HG03575 (cell line): ENCODE results near the gene SYNJ1.
"Not testable (repeated sequence)": the region's sequence is repeated elsewhere in the genome, so short reads cannot be mapped to it uniquely, and the experiment has no call there.

Experiments
- ATAC-seq: cut with Tn5 transposase; IDR thresholded peaks from one replicate; pipeline ENCODE4 v1.9.1; 2021; ENCODE audit not compliant: unreplicated experiment, insufficient number of reproducible peaks, low FRiP score; ENCODE audit errors: extremely low read depth

The SYNJ1 gene

DNA sequence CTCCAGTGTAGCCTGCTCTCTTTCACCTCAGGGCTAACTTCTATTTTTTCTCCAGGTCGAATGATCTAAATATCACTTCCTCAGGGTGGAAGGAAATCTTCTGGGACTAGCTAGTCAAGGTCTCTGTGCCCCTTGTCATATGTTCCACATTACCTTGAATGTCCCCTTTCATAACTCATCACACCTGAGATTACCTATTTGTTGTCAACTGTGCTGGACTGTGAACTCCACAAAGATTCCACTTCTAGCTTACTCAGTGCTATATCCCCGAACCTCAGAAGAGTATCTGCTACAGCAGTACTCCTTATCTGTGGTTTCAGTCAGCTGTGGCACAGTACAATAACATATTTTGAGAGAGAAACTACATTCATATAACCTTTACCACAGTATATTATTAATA lies 14.6 kb upstream of the SYNJ1 start:
- ATAC-seq = no peak

DNA sequence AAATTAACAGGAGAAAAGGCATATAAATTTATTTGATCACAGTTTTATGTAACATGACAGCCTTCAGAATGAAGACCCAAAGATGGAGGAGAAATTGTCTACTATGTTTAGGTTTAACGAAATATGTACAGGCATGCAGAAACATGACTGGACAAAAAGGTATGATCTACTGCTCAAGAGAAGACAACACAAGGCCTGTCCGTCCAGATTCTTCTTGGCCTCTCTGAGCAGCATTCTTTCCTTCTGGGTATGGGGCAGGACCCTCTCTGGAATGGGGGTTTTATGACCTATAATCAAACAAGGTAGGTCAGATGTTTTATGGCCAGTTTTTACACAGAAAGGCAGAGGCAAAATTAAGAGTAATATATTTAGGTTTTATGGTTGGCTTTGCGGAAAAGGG lies 13.5 kb upstream of the SYNJ1 start:
- ATAC-seq = no peak

DNA sequence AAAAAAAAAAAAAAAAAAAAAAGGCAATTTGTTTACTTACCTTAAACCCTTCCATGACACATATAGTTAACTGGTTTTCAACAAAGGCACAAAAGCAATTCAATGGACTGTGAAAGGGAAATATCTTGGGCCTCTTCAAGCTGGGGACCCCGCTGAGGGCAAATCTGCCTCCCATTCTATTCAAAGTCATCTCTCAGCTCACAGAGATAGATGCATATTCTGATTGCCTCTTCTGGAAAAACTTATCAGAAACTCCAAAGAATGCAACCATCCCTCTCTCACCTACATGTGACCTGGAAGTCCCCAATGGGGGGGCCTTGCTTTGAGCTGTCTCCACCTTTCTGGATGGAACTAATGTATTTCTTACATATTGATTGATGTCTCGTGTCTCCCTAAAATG lies 12.1 kb upstream of the SYNJ1 start:
- ATAC-seq = no peak

DNA sequence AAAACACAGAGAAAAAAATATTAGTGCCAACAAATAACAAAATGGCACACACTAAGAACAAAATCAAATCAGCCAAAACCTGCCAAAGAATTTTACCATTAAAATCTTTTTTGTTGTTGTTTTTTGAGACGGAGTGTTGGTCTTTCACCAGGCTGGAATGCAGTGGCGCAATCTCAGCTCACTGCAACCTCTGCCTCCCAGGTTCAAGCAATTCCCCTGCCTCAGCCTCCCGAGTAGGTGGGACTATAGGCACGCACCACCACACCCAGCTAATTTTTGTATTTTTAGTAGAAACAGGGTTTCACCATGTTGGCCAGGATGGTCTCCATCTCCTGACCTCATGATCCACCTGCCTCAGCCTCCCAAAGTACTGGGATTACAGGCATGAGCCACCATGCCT lies 8.3 kb upstream of the SYNJ1 start:
- not testable (repeated sequence) for ATAC-seq

DNA sequence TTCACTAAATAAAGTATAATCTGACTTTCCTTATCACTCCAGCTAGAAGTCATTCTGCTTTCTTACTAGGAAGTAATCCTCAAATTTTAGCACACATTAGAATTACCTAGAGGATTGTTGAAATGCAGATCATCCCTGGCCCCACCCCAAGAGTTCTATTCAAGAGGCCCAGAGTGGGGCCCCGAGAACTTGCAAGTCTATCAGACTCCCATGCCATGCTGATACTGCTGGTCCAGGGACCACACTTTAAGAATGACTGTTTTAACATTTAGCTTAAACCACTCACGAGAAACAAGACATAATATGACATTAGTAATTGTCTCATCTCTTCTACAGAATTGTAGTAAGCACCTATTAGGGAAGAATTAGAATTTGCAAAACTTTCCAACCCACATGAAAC lies 7.7 kb upstream of the SYNJ1 start:
- ATAC-seq = no peak

DNA sequence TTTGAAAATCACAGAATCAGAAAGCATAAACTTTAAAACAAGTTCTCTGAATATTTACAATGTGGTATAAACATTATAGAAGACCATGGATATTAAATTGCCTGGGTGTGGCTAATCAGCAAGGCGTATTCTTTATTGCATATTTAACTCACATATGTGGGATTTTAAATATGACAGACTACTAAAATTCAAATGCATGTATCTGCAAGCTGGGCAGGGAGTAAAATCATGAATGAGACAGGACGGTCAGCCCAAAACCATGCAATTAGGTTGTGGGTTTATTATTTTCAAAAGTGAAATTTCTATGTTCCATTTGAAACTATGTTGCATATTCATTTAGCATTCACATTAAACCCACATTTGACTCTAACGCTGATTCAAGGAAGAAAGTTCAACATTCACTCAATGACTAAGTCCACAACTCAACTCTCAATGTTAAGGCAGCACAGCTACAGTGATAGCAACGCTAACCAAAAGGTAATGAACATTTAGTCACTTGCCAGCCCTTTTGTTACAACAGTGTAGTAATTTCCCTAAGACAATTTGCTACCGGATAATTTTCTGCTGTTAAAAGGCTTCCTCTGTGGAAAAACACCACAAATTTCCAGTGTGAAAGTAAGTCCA lies 6.3 kb upstream of the SYNJ1 start:
- ATAC-seq = no peak

DNA sequence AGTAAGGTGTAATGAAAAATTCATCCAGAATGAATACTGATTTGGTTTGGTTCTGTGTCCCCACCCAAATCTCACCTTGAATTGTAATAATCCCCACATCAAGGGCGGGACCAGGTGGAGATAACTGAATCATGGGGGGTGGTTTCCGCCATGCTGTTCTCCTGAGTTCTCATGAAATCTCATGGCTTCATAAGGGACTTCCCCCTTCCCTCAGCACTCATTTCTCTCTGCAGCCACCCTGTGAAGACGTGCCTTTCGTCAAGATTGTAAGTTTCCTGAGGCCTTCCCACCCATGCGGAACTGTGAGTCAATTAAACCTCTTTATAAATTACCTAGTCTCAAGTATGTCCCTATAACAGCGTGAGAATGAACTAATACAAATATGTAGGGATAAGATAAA lies 5.5 kb upstream of the SYNJ1 start:
- ATAC-seq = no peak

DNA sequence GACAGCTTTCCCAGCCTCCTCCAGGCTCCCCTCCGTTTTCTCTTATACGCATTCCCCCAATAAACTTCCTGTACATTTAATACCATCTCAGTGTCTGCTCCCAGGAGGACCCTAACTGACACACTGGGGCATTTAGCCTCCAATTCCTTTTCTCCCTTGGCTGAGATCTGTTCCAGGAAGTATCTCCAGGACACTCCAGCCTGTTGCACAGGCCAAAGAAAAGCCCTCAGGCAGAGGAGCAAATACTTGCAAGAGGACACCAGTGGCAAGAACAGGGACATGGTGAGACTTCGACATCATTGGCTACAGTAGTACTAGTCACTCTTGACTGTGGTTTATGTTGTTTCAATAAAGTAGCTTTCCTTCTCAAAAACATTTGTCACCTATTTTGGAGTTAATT lies 4.7 kb upstream of the SYNJ1 start:
- ATAC-seq = no peak

DNA sequence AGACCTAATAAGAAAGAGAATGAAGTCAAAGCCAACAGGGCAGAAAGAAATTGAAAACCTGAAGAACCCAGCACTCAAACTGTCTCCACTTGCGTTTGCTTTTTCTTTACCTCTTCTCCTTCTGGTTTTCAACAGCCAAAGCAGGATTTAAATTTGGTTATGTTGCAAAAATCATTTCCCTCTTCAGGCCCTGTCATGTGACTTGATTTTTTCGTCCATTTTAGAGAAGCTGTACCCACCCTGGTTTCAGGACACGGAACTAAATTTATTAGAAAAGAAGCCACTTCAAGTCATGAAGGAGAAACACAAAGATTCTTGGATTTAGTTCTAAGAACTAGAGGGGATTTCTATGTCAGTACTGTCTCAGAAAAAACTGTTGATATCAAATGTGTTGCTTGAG lies 1.0 kb upstream of the SYNJ1 start:
- ATAC-seq = no peak

DNA sequence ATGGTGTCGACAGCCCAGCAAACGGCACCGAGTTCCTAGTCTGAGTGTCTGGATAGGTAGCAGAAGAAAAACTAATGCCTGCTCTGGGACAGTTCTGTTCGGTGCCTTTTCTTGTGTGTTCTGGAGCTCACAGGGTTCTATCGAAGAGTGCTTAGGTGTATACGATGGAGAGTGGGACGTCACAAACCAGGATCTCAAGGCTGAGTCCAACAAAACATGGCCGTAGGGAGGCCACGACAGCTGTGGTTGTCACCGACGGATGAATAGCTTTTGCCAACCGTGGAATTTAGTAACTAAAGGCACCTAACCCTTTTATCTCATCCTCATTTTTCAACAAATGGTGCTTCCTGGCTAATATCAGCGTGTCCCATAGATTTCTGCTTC lies 635 bp upstream of the SYNJ1 start:
- no peak for ATAC-seq

DNA sequence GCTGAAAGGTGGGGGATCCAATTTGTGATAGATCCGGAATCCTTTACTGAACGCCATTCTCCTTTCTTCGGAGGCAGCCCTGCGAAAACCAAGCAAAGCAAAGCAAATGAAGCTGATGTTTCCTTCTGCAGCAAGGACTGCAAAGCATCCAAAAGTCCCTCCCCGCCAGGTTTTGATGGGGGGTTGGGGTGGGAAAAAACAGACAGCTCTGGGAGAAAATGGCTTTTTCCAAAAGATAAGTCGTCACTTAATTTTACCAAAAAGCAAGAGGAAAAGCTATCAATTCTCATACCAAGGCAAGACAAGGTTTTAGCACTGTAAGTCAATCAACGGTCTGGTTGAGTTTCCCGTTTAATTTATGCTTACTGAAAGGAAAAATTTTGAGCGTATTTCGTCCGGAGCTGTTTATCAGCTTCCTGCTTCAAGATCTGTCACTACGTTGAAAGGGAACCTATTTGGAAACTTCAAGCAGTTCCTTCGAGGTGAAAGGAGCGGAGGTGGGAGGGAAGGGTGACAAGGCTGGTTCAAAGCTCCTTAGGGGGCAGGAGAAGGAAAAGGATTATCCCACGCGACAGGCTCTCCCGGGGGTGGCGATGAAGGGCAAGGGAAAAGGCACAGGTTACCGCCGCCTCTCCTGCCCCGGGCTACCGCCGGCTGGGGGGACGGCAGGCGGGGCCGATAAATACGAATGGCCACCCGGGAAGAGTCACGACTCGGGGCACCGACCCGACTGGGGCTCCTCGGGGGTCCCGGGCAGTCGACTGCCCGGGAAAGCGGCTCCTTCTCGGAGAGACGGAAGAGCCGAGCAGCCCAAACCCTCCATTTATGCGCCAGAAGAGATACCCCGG lies 750 bp downstream of the SYNJ1 start:
- ATAC-seq = no peak

DNA sequence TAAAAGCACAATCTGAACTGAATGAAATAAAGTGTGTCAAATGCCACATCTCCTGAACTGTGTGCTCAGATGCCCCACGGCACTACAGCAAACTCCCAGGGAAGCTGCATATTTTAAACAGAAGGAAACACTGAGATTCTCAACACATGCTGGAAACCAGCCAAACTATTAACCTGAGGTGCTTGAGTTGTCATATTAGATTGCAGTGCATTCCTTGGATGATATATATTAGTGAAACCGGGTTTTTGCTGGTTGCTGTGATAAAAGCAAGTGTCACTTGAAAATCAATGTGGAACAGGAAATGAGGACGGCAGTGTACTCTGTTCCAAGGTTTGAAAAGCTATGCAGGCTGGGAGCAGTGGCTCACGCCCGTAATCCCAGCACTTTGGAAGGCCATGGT lies 8.7 kb downstream of the SYNJ1 start:
- no peak for ATAC-seq

DNA sequence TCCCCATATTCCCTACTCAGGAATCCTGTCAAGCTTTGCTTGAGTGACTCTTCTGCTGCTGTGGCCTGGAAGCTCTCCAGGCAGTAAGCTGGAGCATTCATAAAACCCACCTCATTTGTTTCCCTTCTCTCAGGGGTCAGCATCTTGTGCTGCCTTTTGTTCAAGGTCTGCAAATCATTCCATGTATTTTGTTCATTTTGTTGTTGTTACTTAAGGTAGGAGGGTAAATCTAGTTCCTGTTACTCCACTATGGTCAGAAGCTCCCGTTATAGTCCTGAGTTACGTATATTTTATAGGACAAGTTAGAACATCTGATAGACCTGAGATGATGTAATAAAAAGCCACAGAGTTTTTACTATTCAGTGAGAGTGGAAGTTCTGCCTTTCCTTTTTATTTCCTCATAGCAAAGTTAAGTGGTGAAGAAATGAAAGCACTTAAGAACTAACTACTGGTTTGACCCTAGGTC lies 9.9 kb downstream of the SYNJ1 start:
- ATAC-seq = no peak

DNA sequence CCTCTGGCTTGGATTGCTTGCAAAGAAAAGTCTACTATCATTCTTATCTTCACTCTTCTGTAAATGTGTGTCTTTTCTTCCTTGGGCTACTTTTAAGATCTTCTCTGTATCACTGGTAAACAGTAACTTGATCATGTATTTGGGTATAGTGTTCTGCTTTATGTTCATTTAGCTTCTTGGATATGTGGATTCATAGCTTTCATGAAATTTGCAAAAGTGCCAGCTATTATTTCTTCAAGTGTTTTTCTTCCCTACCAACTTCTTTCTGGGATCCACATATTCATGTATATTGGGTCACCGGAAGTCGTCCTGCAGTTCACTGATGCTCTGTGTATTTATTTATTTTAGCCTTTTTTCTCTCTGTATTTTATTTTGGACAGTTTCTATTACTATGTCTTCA lies 11.3 kb downstream of the SYNJ1 start:
- no peak for ATAC-seq

DNA sequence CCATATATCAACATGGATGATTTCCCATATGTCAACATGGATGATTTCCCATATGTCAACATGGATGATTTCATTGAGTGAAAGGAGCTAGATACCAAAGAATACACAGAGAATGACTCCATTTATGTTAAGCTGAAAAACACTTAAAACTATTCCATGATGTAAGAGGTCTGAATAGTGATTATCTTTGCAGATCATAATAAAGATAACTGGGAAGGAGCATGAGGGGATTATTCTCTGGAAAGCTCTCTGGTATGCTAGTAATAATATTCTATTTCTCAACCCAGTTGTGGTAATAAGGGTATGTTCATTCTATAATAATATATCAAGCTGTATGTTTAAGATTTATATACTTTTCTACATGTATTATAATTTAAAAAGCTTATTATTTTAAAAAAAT lies 14.1 kb downstream of the SYNJ1 start:
- no peak for ATAC-seq

DNA sequence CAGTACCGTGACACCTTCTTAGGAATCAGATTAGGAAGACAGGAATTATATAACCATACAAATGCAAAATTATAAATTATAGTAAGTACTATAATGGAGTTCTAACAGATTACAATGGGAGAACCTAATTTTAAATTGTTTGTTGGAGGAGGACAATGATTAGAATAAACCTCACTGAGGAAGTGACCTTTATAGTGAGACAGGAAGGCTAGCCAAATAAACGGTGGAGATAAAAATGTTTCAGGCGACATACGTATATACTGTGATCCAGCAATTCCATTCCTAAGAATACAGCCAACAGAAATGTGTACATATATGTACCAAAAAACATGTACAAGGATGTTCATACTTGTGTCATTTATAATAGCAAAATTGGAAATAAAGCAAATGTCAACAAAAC lies 15.2 kb downstream of the SYNJ1 start:
- no peak for ATAC-seq

DNA sequence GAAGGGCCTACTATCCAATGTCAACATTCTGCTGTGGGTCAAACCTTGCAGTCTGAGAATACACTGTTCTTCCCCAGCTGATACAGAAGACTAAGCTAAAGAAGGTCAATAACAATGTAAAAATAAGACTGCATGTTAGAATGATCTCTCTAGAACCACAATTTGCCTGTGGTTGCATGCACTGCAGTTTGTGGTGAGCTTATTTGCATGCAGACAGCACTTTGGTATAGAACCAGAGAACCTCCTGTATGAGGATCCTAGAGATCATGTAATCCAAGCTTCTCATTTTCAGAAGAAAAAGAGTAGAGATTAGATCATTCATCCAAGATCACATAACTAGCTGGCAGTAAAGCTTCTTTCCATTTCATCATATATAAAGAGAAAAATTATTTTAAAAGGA lies 15.8 kb downstream of the SYNJ1 start:
- ATAC-seq = peak; percentile 97

DNA sequence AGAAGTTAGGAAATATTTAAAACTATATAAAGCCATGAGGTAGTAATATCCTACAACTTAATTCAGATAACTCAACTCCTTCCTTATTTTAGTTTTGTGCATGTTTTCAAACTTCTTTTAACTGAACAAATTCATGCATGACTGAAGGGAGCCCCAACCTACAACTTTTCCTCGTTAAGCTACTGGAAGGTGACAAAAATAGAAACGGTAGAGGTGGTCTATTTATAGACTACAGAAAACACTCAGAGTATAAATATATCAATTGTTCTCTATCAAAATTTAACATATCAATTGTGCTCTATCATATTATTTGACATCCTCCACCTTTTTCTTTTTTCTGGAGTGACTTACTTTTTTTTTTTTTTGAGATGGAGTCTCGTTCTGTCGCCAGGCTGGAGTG lies 16.8 kb downstream of the SYNJ1 start:
- no peak for ATAC-seq

DNA sequence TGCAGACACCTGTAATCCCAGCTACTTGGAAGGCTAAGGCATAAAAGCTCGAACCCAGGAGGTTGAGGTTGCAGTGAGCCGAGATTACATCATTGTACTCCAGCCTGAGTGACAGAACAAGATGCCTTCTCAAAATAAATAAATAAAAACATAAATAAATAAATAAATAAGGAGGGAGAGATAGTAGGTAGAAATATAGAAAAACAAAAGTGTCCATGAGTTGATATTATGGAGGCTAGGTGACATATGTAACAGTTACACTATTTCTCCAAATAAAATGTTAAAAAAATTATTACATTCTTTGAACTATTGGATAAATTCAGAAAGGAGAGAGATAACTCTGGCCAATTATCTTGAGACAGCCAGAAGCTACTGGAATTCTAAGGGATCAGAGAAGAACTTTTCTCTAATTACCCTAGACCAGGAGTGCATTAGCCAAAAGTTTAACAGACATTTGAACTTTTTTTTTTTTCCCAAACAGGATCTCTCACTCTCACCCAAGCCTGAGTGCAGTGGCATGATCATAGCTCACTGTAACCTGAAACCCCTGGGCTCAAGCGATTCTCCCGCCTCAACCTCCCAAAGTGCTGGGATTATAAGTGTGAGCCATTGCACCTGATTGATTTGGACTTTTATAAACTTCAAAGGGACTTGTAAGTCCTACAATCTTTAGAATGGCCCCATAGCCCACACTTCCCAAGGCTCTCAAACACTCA lies 17.6 kb downstream of the SYNJ1 start:
- ATAC-seq = no peak

DNA sequence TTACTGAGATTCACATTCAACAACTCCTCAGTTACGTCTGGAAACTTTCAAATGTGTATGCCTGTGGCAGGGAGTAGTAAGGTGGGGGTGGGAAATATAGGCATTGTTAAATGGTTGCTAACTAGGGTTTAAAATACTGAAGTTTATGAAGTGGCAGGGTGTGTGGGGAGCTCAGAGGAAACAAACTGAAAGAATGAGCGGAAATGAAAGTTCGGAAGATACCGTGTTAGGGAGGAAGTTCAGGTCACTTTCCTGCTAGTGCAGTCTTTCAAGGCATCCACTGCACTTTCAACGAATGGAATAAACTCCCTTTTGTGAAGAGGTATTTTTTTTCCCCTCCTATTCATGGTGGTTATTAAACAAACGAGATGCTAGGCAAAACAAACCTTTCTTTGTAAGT lies 19.7 kb downstream of the SYNJ1 start:
- ATAC-seq = no peak
